PFSK-1 (cell line): ENCODE results near the gene BABAM2.

Source experiments
- FOXP2 ChIP-seq: optimal IDR thresholded peaks from 2 replicates; pipeline ENCODE3; 2011; ENCODE audit warnings: borderline replicate concordance, control low read depth, inconsistent platforms; ENCODE audit not compliant: insufficient read depth; ENCODE audit errors: extremely low read length, extremely low read depth
- POLR2AphosphoS5 ChIP-seq: IDR thresholded peaks from 2 replicates; pipeline ENCODE4 v1.6.1; 2012; ENCODE audit warnings: low read depth, mild to moderate bottlenecking, control low read depth, low read length, moderate library complexity
- REST ChIP-seq, 2 experiments: IDR thresholded peaks; 2 replicates each; pipeline versions ENCODE4 v1.6.1 to v1.8.0; 2011 to 2012; ENCODE audit warnings: low read depth in 2 of 2, low read length in 2 of 2, control low read depth in 1 of 2, inconsistent platforms in 1 of 2, mild to moderate bottlenecking in 1 of 2, moderate library complexity in 1 of 2; ENCODE audit not compliant: insufficient read depth in 1 of 2
- SIN3A ChIP-seq: IDR thresholded peaks from 2 replicates; pipeline ENCODE4 v1.6.1; 2012; ENCODE audit warnings: mild to moderate bottlenecking, low read length, moderate library complexity, borderline replicate concordance; ENCODE audit not compliant: insufficient read depth
- TAF1 ChIP-seq: IDR thresholded peaks from 2 replicates; pipeline ENCODE4 v1.6.1; 2012; ENCODE audit warnings: low read length, control low read depth, borderline replicate concordance; ENCODE audit not compliant: insufficient read depth

BABAM2 gene

DNA sequence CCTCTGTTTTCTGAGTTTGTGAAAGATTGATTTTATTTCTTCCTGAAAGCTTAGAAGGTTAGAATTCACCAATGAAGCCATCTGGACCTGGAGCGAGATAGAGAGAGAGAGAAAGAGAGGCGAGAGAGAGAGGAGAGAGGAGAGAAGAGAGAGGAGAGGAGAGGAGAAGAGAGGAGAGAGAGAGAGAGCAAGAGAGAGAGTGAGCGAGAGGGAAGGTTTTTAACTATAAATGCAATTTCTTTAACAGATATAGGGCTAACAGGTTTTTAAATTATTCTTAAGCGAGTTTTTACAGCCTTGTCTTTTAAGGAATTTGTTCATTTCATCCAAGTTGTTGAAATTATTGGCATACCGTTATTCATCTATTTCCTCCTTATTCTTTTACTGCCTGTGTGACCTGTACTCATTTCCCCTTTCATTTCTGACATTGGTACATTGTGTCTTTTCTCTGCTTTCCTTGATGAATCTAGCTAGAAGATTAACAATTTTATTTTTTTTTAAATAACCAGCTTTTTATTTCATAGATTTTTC is 56.1 kb downstream of the BABAM2 start:
- TF ChIP-seq REST (IDR thresholded peaks at IDR 0.05; ENCODE audit: insufficient read depth in 1 of 2, low read depth in 2 of 2, low read length in 2 of 2) (no peak), TAF1 (no peak), FOXP2 (no peak), POLR2AphosphoS5 (no peak), SIN3A (no peak)

DNA sequence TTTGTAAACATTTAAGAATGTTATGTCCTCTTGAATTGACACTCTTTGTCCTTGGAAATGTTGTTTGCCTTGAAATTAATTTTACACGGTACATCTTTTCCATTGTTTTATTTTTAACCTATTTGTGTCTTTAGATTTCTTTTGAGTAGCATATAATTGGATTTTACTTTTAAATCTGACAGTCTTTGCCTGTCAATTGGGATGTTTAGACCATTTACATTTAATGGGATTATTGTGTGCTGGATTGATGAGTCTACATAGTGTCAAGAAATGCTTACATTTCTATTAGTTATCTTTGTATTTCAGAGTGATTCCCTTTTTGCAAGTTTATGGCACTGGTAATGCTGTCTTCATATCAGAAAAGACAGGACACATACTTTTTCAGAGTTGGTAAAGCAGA is 61.5 kb downstream of the BABAM2 start:
- TF ChIP-seq TAF1 (no peak), POLR2AphosphoS5 (no peak), FOXP2 (no peak), REST (IDR thresholded peaks at IDR 0.05; ENCODE audit: insufficient read depth in 1 of 2, low read depth in 2 of 2, low read length in 2 of 2) (no peak), SIN3A (no peak)

GRCh38 chr2:27953077-27953476 is 62.5 kb downstream of the BABAM2 start:
- no peak for TF ChIP-seq POLR2AphosphoS5
- no peak for TF ChIP-seq REST (IDR thresholded peaks at IDR 0.05; ENCODE audit: insufficient read depth in 1 of 2, low read depth in 2 of 2, low read length in 2 of 2)
- TF ChIP-seq FOXP2, result no peak
- no peak for TF ChIP-seq TAF1
- TF ChIP-seq SIN3A, result no peak

DNA sequence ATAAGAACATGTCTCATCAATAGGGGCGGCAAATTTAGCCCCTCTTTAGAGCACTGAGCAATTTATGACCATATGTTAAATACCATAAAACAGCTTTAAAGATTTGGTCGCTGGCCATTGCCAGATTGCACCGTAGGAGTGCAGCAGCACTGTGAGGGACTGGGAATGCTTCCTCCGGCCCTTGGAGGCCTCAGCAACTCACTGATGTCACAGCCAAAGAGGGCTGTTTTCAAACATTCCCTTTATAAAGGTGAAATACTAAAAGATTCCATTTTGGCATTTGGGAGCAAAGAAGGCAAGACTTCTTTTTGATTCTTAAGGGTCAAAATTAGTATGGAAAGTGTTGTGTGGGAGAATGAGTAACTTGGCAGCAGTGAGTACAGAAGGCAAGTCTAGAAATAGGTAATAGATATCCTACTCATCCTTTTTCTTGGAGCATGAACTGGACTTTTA is 63.7 kb downstream of the BABAM2 start:
- TF ChIP-seq SIN3A (no peak), TAF1 (no peak)

DNA sequence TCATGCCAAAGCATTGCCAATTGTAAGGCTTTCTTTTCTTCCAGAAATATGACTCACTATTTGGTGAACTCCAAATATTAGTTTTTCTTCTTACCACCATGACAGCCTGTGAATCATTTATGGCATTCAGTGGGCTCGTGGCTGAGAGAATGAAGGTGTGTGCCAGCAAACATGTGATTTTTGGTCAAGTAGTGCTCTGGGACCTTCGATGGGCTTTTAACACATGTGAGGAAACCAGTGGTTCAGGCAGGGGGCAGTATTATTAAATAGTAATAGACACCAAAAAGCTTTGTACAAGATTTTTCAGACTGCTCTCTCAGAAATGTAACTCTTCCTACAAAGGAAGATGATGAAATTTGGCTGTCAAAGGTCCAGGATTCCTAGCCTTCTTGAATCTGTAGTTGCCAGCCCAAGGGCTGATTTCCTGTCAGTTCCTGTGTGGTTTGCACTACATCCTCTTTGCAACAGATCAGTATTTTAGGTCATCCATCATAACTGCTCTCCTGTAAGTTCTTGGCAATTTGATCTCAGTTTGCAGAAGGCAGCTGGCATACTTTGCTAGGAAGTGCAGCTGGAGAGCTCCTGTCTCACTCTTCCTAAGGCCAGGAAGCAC is 64.3 kb downstream of the BABAM2 start:
- TF ChIP-seq REST (IDR thresholded peaks at IDR 0.05; ENCODE audit: insufficient read depth in 1 of 2, low read depth in 2 of 2, low read length in 2 of 2), result peak in 1 of 2 experiments; percentile 74; a peak in 1 of 4 replicates
- TF ChIP-seq POLR2AphosphoS5, result no peak
